Sciatic nerve (tissue), 2 donors: ENCODE measurements around the gene ATXN7L1. TPM values are rescaled to one million over a fixed set of nuclear protein-coding genes. Genes with fewer than 3 reads are reported as not detected.

ENCODE experiments used
- ATAC-seq: fragments of 200-7000 bp; cut with Tn5 transposase; one replicate; pipeline ENCODE4 v1.9.1; 2020; ENCODE audit warnings: mild to moderate bottlenecking, moderate library complexity
- DNase-seq: peaks from one replicate; pipeline ENCODE4 v3.0.0-alpha.2; 2020; ENCODE audit warnings: low spot score
- intact Hi-C: fragments of 100-400 bp; cut with DNase I; formaldehyde crosslinking; loops from one replicate; pipeline ENCODE4 v1.14.2; 2022
- total RNA-seq: library from RNA; stranded (reverse); fragmentation: NEBNext Ultra II Directional; extraction: Animal tissue kit (Norgen Biotek cat#: 25700); gene quantifications from one replicate; pipeline ENCODE4 v1.2.1, GENCODE V29; 2021
- donor health status: DM: no; HTN: no; CAD: no.
- donor health status: DM: no; HTN: no; CAD: no.

Gene ATXN7L1
- 22.3 TPM for total RNA-seq

- intact Hi-C loops = no loop called here
- ATAC-seq (peak; percentile 97), DNase-seq (peak; percentile 96)
Measured at GRCh38 chr7:105876091-105876963, at the start of gene ATXN7L1. ATXN7L1 (minus strand) TSS chr7:105876599; CDS start chr7:105876558, 41 bp downstream.

DNA sequence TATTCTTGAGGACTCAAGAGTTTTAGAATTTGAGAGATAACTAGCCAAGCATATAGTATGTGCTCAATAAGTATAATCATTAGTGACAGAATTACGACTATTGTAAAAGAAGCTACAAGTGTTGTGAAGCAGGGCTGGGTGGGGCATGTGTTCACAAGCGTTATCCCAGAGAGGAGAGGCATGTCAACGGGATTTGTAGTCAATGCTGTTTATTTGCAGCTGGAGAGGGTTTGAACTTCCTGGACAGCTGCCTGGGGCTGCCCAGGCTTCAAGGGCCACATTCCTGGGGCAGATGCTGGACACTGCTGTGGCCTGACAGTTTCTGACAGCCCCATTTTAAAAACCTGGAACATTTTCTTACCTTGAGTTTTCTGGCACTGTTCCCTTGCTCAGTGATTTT lies 49.7 kb upstream of the ATXN7L1 start:
- ATAC-seq (no peak), DNase-seq (no peak)
- intact Hi-C loops = no loop called here

DNA sequence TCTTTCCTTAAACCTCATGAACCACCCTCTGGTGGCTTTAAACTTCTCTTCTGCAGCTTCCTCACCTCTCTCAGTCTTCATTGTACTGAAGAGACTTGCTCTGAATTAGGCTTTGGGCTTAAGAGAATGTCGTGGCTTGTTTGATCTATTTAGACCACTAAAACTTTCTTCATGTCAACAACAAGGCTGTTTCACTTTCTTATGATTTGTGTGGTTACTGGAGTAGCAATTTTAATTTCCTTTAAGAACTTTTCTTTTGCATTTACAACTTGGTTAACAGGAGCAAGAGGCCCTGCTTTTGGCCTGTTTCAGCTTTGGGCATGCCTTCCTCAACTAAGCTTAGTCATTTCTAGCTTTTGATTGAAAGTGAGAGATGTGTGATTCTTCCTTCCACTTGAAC lies 48.5 kb upstream of the ATXN7L1 start:
- DNase-seq (no peak), ATAC-seq (no peak)
- intact Hi-C loops = no loop called here

- no peak for ATAC-seq
- no peak for DNase-seq
- intact Hi-C loops = no loop called here
Measured at GRCh38 chr7:105920766-105921165, 44.4 kb upstream of the ATXN7L1 start.

- intact Hi-C loops = no loop called here
- DNase-seq = no peak
- ATAC-seq = no peak
Measured at GRCh38 chr7:105917659-105918058, 41.3 kb upstream of the ATXN7L1 start.

GRCh38 chr7:105916603-105917002 lies 40.2 kb upstream of the ATXN7L1 start:
- intact Hi-C loops = no loop called here
- DNase-seq (no peak), ATAC-seq (no peak)

- intact Hi-C loops = no loop called here
- no peak for ATAC-seq
- DNase-seq = no peak
Measured at GRCh38 chr7:105913947-105914346, 37.5 kb upstream of the ATXN7L1 start.

- DNase-seq (no peak), ATAC-seq (no peak)
- intact Hi-C loops = no loop called here
Measured at GRCh38 chr7:105911961-105912575, 35.7 kb upstream of the ATXN7L1 start.

- DNase-seq (no peak), ATAC-seq (no peak)
- intact Hi-C loops = no loop called here
Measured at GRCh38 chr7:105910172-105910571, 33.8 kb upstream of the ATXN7L1 start.

GRCh38 chr7:105909742-105910141 lies 33.3 kb upstream of the ATXN7L1 start:
- ATAC-seq (no peak), DNase-seq (no peak)

DNA sequence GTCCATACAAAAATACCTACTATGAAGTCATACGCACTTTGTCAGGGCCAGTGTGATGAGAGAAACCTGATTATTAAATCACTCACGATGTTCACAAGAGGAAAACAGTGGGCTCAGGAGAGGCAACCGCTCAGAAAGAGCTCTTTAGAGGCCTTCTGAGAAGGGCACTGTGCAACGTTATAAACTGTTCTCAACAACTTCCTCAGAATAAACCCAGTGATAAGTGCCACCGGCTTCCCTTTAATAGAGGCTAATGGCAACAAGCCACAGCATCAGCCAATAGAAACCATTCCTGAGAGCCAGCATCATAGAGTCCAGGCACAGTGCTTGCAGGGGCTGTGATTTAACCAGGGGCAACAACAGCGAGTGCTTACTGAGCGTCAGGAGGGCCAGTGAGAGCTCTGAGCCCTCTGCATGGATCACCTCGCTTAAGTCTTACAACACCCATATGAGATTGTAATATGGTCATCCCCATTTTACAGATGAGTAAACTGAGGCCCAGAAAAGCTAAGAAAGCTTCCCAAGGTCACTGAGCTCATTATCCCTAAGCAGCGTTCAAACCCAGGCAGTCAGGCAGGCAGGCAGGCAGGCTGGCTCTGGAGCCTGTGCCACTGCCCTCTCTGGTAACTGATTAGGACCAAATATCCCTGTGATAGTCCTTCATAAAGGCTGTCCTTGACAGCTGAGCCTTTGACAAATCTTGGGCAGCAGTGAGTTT lies 30.9 kb upstream of the ATXN7L1 start:
- intact Hi-C loops = no loop called here
- DNase-seq (no peak), ATAC-seq (no peak)

More at GRCh38 chr7:105909742-105910141, 33.3 kb upstream of the ATXN7L1 start:
- intact Hi-C loops = no loop called here

DNA sequence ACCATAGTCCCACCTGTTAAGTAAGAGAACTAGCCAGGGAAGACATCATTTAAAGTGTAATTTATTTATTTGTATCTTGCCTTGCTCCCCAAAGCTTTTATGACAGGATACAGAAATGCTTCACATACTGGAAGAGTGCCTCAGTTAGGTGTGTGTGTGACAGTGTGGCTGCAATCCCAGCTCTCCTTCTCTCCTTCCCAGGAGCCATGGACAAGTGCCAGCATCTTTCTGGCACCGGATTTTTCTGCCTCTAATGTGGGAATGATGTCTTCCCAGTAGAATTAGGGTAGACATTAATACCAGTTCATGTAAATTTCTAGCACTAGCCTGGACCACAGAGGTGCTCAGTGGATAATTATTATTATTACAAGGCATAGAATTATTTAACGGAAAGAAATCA lies 30.3 kb upstream of the ATXN7L1 start:
- DNase-seq = no peak
- no peak for ATAC-seq
- intact Hi-C loops = no loop called here

DNA sequence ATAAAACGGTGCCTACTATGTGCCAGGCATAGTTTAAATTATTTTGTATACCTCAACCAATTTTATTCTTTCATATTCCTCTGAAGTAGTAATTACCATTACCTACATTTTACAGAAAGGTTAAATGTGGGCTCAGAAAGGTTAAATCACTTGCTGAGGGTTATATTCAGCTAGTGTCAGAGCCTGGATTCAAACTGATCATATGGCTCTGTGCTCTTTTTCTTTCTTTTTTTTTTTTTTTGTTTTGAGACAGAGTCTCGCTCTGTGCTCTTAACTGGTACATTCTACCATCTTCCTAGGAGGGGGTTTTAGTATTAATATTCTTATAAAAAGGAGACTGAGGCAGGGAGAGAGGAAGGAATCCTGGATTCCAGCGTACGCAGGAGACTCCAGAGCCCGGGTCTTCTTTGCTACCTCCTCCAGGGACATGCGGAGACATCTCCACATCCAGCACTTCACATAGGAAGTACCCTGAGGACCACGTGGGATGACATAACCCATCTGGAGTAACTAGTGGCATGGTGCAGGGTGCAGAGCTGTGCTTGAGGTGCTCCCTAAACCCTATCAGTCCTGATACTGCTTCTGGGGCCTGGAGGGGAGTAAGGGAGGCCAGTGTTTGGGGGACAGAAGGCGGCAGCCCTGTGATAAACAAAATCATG lies 29.6 kb upstream of the ATXN7L1 start:
- DNase-seq (no peak), ATAC-seq (no peak)
- intact Hi-C loops = no loop called here

DNA sequence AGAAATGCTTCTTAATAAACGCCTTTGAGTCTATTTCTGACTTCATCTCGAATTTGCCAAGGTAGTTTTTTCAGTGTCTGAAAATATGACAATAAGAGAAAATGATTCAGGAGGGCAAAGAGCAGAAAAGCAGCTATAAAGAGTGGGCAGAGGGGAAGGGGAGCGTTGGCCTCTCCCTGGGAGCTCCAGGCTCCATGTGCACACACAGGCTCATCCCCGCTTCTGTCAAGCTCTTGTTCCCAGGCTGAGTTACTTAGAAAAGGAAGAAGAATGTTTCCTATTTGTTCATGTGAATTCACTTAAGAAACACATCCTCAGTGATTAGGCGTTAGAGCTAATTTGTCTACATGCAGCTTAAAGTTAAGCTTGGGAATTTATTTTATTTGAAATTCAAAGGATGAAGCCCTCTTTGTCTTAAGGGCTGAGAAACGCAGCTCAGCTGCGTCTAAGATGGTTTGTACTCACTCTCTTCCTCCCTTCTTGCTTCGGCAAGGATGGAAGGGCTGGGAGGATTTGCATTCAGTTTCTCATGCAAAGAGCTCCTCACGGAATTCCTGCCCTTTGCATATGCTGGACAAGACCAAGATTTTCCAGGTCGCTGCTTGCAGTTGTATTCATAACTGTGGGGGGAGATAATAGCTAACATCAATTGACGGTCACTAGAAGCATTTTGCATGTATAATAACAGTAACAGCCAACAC lies 29.0 kb upstream of the ATXN7L1 start:
- DNase-seq = no peak
- intact Hi-C loops = no loop called here
- ATAC-seq = no peak

- intact Hi-C loops = no loop called here
- DNase-seq (no peak), ATAC-seq (no peak)
Measured at GRCh38 chr7:105904064-105904463, 27.7 kb upstream of the ATXN7L1 start.

DNA sequence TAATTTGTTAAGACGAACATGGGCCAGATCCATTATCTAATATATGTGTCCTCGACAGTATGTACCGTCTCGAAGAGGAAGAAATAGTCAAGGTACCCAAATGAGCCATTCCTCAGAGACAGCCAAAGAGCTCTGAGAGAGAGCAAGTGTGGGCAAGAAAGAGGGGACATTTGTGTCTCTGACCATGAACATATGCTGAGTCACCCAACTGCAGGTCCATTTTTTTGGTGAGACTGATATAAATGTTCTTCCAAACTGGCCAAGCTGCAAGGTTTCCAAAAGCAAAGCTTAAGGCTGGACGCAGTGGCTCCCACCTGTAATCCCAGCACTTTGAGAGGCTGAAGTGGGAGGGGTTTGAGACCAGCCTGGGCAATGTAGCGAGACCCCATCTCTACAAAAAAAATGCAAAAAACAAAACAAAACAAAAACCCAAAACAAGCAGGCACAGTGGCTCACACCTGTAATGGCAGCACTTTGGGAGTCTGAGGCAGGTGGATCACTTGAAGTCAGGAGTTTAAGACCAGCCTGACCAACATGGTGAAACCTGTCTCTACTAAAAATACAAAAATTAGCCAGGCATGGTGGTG lies 26.0 kb upstream of the ATXN7L1 start:
- ATAC-seq = no peak
- DNase-seq = no peak
- intact Hi-C loops = no loop called here

GRCh38 chr7:105897999-105898398 lies 21.6 kb upstream of the ATXN7L1 start:
- DNase-seq = no peak
- ATAC-seq = no peak
- intact Hi-C loops = no loop called here

DNA sequence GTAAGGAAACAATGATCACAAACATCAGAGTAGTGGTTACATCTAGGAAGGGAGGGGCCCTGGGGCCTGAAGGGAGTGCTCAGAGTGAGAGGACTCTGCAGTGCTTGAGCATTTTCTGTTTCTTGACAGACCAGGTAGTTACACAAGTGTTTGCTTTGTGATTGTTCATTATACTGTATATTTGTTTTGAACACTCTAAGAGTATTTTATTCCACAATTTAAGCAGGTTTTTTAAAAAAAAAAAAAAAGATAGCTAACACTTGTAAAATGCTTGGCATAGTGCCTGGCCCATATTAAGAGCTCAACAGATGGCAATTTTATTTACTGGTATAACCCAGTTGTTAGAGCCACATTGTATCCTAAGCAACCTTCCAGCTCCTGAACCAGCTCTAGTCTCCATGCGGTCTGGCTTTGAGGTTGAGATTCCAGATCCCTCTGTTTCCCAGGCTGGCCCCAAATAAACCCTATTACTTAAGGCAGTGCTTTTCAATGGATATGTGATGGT lies 20.1 kb upstream of the ATXN7L1 start:
- DNase-seq (no peak), ATAC-seq (no peak)
- intact Hi-C loops = no loop called here
